Right forelimb (tissue), 1 donor: ENCODE measurements around the gene SRSF11.

Experiments
- DNase-seq: peaks from one replicate; pipeline ENCODE4 v3.0.0-alpha.2; 2018

Gene SRSF11

DNA sequence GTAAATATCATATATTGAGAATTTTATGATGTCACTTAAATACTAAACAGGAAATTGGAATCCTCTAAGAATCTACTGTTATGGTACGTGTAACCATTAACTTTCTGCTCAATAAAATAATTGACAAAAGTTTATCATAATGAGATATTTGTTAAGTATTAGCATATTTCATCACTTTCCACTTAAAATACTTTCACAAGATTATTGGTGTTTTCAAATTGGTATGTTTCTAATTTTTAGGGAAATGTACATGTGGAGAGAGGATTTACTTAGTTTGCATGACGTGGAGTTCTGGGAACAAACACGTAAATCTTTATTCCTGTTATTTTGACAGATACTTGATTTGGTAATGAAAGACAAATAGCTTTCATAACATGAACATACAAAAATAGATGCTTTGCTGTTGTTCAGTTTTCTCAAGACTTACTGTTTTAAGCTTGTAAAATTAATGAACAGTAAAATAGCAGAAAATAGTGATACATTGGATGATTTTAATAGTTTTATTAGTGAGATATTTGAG, 1.6 kb downstream of the SRSF11 start:
- no peak for DNase-seq

DNA sequence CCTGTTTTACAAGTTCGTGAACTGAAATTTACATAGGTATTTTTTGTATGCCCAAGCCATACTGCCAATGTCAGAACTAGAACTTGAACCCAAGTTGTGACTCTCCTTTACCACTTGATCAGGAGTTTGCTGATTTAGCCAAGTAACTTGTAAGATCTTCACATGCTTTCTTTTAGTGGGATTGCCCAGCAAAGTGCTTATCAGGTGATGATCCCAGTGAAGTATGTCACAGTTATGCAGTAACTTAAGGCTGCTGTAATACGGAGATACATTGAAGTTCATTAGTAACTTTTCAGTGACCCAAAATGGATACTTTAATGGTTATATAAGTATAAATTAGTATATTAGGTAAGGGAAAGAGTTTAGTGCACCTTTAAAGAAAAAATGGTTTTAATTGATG, 3.8 kb downstream of the SRSF11 start:
- no peak for DNase-seq

DNA sequence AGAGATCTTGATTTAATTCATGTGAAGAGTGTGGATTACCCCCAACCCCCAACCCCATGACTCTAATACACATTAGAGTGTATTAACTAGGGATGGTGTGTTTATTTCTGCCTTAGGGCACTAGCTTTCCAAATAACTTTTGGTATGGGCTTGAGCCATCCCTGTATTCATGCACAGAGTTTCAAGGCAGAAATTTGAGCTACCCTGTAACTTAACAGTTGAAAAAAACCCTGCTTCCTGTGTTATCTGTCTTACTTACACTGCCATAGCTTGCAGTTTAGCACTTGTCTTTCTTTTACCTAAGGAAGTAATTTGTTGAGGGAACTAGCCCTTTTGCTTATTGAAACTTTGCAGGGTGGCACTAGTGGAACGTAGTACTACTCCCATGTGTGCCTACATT, 6.3 kb downstream of the SRSF11 start:
- DNase-seq = no peak

DNA sequence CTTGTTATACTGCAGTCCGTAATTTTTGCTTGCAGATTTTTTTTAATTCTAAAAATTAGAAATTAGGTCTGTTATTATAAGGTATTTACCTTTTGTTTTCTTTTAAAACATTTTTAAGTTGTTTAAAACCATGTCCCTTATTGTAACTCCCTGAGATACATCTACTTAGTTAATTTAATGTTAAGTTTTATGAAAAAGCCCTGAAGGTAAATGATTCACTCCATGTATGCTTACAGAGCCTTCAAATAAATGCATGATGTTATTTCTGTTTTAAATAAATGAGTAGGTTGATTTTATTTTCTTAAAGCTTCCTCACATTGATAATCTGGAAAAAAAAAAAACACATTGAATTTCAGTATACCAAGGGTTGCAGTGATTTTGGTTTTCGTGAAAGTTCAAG, 7.5 kb downstream of the SRSF11 start:
- no peak for DNase-seq

DNA sequence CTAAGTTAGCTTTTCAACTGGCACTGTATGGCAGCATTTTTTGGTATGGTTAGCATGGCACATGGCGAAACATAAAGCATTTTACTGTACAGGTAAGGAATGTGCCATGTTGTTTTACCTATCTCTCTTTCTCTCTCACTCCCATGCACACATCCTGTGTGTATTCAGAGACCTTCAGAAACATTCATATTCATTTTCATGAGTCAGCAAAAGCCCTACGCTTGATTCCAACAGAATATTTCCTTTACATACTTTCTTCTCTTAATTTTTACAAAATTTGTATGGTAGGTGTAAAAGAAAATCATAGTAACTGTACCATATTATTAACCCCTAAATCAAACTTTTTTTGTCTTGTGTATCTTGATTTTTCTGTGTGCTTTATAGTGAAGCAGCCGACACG, 10.3 kb downstream of the SRSF11 start:
- no peak for DNase-seq

DNA sequence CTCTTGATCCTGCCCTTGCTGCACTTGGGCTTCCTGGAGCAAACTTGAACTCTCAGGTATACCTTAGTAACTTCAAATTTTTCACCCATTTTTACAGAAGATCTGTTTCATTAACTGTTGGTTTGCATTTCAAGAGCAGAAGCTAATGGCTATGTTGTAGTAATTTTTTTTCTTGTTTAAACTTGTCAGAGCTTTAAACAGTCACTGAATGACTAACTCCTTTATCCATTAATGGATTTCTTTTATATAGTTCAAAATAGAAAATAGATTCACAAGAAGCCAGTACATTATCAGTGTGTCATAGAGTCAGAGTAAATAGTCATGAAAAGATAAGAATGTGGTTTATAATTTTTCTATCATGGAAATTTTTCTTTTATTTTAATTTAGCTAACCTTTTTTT, 13.6 kb downstream of the SRSF11 start:
- DNase-seq = no peak

DNA sequence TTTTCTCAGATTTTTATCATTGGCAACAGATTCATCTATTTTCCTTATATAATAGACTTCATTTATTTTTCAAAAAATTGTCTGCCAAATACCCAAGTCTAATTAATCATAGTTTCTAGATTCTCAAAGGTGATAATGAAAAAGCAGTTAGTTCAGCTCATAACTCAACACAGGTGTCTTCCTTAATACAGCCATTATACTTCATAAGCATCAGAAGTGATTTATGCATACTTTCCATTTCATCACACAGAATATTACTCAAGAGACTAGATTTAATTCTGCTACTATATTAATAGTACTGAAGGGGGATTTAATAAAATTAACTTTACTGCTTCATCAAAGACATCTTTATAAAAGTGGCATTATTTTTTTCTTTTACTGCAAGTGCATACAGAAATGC, 18.8 kb downstream of the SRSF11 start:
- DNase-seq = no peak

DNA sequence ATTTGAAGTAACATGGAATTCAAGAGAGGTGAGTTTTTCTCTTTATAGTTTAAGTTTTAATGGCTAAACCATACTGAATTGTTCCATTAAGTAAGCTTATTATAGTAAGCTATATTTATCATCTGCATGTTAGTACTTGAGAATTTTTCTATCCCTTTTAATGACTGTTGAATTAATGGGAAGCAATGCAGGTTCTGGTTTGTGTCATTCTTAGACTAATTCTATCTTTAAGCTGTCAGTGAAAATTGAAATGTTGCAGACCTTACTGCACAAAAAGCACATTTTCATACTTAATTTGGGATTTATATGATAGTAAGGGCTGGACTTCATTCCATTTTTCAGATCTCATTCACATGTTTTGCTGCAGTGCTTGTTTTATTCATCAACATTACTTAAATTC, 25.9 kb downstream of the SRSF11 start:
- no peak for DNase-seq

DNA sequence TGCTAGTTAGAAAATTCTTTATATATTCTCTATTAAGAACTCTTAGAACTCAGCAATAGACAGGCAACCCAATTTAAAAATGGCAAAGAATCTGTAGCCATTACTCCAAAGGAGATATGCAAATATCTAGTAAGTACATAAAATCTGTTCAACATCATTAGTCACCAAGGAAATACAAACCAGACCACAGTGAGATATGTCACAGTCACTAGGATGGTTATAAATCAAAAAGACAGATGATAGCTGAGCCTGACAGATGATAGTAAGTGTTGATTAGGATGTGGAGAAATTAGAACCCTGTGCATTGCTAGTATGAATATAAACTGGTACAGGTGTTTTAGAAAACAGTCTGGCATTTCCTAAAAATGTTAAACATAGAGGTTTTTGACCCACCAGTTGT, 26.6 kb downstream of the SRSF11 start:
- DNase-seq = no peak

DNA sequence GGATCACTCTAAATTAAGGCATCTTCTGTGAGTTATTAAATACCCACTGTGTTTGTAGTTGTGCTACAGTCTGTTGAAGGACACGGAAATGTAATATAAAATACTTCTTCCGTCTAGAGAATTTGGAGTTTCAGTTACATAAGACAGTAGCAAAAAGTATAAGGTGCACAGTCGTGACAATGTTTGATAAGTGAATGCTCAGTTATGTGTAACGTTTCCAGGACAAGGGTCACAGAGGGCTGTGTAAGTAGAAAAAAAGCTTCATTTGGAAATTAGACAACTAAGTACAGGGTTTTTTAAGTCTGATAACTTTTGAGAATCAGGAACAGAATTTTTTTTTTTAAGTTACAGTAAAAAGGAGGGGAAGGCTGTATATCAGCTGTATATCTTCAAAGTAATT, 27.5 kb downstream of the SRSF11 start:
- no peak for DNase-seq

DNA sequence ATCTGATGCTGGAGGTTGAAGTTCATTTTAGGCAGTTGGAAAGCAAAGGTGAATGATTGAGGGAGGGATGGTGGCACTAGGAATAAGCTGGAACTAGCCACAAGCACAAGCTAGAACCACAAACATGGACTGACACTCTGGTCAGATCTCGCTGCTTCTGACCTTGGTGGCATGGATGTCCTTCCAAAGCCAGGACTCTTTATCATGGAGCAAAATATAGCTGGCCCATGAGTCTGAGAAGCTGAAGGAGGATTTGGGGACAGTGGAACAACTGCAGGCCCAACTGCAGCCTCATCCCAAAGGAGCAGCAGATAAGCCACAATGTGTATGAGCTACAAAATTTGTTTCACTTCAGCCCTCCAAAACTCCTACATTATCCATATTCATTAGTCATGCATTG, 35.5 kb downstream of the SRSF11 start:
- no peak for DNase-seq

DNA sequence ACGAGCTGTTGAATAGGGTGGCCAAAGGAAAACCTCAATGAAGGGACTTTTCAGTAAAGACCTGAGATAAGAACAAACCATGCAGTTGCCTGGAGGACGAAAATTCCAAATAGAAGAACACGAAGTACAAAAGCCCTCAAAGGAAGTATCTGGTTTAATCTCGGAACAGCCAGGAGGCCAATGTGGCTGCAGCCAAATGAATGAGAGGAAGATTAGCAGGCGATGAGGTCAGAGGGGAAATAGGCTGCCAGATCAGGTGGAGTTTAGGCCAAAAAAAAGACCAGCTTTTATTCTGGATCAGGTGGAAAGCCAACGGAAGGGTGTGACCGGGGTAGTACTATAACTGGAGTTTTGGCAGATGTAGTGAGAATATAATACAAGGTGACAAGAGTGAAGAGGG, 43.7 kb downstream of the SRSF11 start:
- DNase-seq = no peak

DNA sequence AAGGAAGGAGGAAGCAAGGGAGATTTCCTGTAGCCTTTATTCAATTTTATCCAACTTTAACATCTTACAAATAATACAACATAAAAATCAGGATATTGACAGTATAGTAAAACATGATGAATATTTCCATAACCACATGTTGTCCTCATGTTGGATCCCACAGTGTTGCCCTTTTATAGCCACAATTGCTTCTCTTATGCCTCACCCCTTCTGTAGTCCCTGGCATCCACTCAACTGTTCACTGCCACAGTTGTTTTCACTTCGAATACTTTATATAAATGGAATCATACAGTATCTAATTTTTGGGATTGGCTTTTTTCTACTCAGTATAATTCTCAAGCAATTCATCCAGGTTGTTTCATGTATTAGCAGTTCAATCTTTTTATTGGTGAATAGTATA, 44.8 kb downstream of the SRSF11 start:
- no peak for DNase-seq

DNA sequence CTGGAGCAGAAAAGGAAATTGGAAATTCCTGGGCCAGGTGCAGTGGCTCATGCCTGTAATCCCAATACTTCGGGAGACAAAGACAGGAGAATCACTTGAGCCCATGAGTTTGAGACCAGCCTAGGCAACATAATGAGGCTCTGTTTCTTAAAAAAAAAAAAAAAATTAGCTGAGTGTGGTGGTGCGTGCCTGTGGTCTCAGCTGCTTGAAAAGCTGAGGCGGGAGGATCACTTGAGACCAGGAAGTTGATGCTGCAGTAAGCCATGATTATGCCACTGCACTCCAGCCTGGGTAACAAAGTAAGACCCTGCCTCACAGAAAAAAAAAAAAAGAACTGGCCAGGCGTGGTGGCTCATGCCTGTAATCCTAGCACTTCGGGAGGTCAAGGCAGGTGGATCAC, 56.7 kb downstream of the SRSF11 start:
- no peak for DNase-seq

DNA sequence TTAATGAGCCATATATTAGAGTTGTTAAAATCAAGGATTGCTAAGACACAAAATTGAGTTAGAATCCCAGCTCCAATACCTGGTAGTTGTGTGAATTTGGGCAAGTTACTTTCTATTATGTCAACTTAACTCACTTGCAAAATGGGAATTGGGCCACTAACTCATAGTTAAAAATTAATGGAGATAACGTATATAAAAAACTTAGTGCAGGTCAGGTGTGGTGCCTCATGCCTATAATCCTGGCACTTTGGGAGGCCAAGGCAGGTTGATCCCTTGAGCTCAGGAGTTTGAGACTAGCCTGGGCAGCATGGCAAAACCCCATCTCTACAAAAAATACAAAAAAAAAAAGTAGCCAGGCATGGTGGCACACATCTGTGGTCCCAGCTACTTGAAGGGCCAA, 57.5 kb downstream of the SRSF11 start:
- DNase-seq = no peak

DNA sequence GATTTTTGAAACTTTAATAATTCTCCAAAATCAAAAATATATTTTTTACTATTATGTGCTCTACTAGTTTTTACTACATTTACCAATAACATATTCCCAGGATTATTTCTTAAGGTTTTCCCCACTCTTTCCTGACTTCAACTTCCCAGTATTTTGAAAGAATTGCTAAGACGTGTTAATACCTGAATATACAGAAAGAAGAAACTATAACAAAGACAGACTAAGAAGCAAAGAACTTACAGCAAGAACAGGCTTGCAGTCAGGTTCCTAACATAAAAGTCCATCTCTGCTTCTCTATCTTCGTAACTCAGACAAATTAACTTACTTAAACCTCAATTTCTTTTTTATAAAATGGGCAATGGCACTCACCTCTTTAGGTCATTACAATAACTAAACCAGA, 63.2 kb downstream of the SRSF11 start:
- DNase-seq = no peak

DNA sequence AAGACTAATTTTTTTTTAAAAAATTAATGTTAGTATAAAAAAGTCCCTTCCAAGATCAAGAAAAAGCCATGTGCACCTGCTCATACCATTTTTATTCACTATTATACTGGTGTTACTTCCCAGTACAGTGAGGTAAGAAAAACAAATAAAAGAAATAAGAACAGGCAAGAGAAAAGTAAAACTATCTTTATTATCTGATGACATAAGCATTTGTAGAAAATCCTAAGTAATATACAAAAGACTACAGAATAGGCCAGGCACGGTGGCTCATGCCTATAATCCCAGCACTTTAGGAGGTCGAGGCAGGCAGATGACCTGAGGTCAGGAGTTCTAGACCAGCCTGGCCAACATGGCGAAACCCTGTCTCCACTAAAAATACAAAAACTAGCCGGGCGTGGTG, 65.3 kb downstream of the SRSF11 start:
- no peak for DNase-seq

DNA sequence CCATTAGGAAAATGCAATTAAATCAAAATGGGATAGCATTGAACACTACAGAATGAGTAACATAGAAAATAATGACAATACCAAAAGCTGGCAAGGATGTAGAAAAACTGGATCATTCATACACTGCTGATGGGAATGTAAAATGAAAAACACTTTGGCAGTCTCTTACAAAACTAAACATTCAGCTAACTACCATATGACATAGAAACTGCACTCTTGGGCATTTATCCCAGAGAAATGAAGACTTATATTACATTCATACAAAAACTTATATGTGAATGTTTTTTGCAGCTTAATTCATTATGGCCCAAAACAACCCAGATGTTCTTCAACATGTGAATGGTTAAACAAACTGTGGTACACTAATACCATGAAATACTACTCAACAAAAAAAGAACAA, 67.0 kb downstream of the SRSF11 start:
- DNase-seq = no peak

DNA sequence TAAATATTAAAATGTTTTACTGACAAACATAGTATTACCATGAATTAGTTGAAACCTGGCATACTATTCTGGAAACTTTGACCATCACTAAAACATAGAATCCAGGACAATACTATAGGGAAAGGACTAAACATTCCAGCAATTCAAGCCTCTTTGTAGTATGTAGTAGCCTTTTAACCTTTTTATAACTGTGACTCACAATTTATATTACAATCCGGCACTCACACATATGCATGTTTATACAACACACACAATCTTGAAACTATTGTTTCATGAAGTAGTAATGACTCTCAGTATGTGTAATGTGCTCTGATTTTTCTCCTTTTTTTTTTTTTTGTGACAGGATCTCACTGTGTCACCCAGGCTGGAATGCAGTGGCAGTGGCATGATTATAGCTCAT, 69.0 kb downstream of the SRSF11 start:
- no peak for DNase-seq

DNA sequence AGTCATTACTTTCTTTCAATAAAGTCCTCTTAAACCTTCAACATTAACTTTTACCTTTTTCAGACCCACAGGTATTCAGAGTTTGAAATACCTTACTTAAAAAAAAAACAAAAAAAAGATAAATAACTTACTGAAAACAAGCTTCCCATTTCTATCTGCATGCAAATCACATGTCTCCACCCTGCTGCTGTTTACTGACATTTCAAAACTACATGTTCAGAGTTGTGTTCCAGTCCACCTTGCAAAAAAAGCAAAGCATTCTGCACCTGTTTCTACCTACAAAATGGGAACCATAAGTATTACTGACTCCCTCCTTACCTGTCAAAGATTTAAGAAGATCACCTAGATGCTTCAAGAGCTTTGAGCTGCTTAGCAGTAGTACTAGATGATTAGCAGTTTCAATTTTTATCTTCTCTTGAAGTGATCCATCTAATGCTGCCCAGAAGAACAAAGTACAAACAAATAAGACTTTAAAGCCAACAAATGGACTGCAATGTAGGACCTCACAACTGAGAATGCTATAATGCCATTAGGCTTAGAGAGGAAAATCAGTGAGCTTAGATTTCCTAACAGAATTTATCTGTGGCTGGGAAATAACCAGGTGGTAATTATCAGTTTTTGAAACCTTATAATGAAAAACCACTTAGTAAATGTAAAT, 72.1 kb downstream of the SRSF11 start:
- DNase-seq = no peak

DNA sequence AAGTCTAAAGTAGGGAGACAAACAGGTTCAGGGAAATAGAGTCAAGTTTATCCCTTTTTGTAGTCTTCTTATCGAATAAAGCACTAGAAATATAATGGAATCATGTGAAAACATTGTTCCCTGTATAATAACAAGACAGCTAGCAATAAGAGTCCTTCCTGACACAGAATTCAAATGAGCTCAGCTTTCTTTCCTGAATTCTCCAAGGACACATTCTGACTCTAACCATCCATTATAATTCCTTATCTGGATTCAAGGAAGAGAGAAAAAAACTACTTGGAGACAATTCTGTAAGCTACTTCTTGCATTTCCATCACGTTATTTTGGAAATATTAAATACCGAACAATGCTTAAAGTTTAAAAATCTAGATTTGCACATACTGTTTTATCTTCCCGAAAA, 74.6 kb downstream of the SRSF11 start:
- DNase-seq = no peak

DNA sequence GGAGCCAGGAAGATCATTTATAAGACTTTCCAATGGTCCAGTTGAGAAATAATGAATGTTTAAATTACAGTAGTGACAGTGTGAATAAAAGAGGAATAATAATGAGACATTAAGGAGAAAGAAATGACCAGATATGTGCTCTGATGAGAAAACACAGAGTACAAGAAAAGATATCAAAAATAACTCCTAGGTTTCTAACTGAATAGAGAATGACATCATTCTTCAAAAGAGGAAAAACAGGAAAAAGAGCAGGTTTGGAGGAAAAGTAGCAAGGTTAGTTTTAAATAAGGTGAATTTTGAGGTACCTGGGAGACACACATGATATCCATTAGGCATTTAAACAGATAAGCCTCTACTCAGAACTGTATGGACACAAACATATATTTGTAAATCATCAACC, 78.3 kb downstream of the SRSF11 start:
- DNase-seq = no peak
